CD4-positive, alpha-beta T cell treated with Interleukin-6 for 4 hours (primary cell): Measurements from ENCODE around the gene FLT4.

Experiments used
- DNase-seq: peaks from one replicate; pipeline ENCODE4 v3.0.0-alpha.2; 2020; ENCODE audit warnings: mixed read lengths

FLT4 gene

DNA sequence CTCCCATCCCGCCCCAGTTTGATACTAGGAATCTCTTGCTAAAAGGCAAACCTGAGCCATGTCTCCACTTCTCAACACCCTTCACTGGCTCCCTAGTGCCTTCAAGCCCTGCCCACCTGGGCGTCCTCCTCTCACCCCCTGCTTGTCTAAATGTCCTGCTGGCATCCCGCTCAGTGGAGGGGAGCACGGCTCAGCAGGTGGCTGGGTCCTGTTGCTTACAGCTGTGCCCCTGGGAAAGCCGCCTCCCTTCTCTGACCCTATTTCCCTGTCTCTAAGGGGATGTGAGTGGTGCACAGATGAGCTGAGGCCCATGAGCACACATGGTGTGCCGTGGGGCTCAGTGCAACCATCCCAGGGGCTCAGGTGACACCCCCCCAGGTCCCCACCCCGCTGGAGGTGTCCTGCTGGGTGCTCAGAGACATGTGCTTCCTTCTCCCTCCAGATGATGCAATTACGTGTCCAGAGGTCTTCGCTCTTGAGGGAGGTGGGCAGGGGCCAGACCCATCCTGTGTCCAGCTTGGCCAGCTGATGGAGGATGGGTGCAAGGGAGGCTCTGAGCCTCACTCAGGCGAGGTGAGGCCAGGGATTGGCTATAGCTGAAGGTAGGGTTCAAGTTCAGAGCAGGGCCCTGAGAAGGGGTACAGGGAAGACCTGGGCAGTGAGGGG, 24.1 kb downstream of the FLT4 start:
- no peak for DNase-seq

DNA sequence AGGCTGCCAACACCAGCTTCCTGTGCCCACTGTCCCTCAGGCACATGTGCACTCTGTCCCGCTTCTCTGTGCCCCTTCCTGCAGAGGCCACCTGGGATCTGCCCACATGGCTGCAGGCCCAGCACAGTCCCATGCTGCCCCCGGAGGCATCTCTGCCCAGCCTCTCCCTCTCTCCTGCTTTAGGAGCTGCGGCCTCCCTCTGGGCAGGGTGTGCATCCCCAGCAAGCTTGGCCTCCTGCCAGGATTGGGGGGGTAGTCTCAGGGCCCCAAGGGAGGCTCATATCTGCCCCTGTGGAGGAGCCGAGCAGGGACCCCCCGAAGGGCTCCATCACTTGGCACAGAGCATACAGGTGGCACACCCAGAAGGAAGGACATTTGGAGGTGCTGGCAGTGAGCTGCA, 24.8 kb downstream of the FLT4 start:
- DNase-seq = no peak

DNA sequence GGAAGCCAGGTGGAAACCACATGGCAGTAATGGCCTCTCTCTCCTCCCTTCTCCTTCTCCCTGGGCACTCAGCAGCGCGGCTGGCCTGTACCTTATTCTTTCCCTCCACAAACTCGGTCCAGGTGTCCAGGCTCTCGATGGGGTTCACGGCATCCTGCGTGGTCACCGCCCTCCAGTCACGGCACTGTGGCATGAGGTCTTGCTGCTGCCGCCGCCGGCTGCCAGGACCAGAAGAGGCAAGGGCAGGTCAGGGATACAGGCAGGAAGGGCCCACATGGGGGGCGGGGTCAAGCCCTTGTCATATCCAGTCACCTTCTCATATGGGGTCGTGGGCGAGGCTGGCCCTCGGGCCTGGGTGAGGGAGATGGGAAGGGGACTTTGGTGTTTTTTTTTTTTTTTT, 25.6 kb downstream of the FLT4 start:
- DNase-seq = no peak

GRCh38 chr5:180623411-180623834, 26.0 kb downstream of the FLT4 start:
- no peak for DNase-seq

- DNase-seq = no peak
Measured at GRCh38 chr5:180622910-180623309, 26.5 kb downstream of the FLT4 start.

DNA sequence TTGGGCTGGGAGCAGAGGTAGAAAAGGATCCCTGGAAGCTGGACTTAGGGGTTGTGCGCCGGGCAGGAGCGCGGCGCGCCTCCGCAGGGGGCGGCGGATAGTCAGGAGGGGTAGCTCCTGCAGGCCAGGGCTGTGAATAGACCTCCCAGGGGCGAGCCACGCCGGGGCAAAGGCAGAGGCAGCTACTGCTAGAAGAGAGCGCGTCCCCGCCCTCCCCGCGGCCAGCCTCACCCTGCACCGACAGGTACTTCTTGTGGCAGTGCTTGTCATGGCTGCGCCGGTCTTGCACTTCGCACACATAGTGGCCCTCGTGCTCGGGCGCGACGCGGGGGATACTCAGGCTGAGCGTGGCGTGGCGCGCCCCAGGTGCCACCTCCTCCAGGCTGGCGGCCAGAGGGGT, 28.1 kb downstream of the FLT4 start:
- DNase-seq = no peak

- no peak for DNase-seq
Measured at GRCh38 chr5:180620014-180620413, 29.4 kb downstream of the FLT4 start.

- no peak for DNase-seq
Measured at GRCh38 chr5:180619563-180619915, 29.9 kb downstream of the FLT4 start.

GRCh38 chr5:180618829-180619562, 30.4 kb downstream of the FLT4 start:
- DNase-seq = peak; percentile 50

DNA sequence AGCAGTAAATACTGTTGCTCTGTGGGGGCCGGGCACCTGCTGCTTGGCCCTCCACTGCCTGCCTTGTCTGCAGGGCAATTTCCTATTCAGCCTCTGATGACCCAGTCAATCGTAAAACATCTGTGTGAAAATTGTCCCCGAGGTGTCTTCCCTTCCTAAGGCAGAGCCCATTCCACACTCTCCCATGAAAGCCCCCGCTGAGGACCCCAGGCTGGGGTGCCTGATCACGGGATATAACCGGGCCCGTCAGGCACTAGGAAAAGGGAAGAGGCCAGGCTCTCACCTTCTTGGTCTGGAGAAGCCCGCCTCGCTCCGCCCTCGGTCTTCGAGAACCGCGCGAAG, 30.9 kb downstream of the FLT4 start:
- no peak for DNase-seq

DNA sequence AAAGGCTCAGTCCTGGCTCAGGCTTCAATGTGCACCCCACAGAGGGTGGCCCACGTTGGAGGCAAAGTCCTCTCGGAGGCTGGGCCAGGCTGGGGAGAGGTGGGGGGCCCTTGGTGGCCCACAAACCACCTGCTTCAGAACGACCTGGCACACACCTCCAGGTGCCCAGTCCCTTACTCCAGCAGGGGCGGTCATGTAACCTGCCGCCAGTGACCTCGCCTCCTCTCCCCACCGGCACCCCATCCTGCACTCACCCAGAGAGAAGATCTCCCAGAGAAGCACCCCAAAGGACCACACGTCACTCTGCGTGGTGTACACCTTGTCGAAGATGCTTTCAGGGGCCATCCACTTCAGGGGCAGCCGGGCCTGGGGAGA, 35.6 kb downstream of the FLT4 start:
- no peak for DNase-seq

DNA sequence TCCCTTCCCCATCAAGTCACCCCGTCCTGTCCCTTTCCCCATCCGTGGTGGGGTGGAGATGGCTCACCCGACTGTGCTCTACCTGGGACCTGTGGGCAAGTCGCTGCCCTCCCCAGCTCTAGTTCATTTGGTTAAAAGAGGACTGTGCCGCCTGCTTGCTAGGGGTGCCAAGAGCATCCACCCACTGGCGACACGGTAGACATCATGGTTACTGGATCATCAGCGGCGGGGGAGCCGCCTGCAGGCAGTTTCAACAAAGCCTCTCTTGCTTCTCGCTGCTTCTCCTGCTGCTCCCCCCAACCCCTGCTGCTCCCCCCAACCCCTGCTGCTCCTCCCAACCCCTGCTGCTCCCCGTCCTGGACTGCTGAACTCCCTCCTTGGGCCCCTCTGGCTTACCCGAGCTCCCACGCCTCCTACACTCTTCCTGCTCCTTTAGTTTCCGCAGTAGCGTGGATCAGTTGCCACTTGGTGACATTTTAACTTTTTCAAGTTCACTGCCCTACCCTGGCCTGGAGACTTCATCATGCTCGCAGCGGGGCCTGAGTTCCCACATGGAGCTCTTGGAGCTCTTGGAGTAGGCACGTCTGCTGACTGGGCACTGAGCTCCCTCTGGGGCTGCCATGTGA, 36.1 kb downstream of the FLT4 start:
- DNase-seq = no peak

DNA sequence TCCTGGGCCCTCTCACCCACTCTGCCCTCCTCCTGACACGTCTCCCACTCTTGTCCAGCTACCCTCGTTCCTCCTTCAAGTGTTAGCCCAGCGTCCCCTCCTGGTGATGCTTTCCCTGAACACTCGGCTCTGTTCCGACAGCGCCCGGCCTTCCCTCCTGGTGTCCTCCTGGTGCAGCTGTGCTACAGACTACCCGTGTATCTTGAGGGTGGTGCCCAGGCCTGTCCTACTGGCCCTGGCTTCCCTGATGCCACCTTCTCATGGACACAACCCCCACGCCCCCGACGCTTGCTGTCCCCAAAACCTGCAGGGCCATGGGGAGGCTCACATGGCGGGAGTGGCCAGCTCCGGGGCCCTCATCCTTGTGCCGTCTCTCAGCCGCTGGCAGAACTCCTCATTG, 36.7 kb downstream of the FLT4 start:
- no peak for DNase-seq

- no peak for DNase-seq
Measured at GRCh38 chr5:180611140-180611850, 38.1 kb downstream of the FLT4 start.

DNA sequence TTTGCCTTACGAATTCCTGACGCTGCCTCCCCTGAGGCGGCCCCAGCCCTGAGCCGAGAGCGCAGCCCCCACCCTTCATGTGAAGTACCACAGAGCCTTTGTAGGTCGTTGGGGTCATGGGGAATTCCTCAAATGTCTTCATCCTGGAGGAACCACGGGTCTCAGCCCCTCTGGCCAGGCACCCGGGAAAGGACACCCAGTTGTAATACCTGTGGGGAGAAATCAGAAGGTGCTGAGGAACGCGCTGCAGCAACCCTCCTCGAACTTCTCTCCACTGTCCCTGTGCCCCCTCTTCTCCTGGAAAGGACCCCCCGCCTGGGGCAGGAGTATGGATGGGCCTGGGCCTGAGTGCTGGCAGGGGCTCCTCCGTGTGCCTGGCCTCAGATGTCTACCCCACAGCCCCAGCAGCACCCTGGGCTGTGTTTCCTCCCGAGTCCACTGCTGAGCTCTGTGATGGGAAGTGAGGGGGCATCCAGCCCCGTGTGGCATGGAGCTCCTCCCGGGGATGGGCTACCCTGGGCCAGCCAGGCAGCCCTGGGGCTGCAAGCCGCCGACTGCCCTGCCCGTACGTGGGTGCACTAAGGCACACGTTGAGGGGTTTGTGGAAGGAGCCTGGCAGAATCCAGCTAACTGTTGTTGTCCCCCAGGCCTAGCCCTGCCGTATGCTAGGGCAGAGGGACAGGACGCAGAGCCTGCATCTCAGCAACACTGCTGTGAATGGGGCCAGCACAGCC, 39.4 kb downstream of the FLT4 start:
- DNase-seq = no peak

DNA sequence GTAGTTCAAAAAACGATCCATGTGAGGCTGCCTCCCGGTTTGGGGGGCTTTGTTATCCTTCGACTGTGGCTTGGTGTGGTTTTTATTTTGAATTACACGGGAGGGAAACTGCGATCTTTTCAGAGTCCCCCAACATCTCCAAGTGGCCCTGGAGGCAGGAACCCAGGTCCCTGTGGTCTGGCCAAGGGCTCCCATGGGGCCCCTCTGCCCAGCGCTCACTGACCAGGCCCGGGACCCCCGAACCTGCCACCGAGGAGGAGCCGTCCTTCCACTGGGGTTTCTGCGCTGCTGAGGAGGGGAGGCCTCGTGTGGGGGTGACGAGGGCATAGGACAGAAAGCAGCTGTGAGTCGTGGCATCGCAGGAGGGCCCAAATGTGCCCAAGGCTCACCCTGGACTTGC, 40.0 kb downstream of the FLT4 start:
- DNase-seq = no peak

DNA sequence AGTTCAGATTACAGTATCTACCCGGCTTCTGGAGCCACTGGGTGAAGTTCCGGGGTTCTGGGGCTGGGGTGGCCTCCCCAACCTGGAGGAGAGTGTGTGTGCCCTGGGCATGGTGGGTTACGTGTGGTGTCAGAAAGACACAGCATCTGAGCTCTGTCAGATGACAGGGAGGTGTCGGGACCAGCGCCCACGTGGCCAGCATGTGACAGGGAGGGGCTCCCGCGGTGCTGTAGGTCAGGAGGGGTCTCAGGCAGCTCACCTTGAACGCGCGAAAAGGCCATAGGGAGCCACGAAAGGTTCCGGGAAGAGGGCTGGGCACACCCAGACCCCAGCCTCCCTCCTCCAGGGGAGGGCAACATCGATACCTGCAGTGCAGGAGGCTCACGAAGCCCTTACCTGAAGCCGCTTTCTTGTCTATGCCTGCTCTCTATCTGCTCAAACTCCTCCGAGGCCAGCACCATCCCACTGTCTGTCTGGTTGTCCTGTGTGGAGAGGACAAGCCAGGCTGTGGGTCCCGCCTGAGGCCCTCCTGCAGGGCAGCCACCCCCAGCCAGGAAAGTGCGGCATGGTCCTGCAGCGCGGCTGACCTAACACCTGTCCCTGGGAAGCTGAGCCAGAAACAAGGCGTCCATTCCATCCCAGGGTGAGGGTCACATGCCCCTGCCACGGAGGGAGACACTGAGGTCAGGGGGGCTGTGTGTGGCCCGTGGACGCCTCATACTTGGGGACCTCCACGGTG, 40.7 kb downstream of the FLT4 start:
- DNase-seq = no peak

DNA sequence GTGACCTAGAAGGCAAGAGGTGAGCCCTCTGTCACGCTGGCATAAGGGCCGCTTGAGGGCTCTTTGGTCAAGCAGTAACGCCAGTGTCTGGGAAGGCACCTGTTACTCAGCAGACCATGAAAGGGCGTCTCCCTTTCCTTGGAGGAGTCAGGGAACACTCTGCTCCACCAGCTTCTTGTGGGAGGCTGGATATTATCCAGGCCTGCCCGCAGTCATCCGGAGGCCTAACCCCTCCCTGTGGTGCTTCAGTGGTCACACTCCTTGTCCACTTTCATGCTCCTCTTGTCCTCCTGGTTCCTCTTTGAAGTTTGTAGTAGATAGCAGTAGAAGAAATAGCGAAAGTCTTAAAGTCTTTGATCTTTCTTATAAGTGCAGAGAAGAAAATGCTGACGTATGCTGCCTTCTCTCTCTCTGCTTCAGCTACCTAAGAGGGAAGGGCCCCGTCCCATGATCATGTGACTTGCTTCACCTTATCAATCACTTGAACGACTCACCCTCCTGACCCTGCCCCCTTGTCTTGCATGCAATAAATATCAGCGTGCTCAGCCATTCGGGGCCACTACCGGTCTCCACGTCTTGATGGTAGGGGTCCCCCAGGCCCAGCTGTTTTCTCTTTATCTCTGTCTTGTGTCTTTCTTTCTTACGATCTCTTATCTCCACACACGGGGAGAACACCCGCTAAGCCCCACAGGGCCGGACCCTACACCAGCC, 41.4 kb downstream of the FLT4 start:
- DNase-seq = peak; percentile 13

GRCh38 chr5:180606215-180606785, 43.1 kb downstream of the FLT4 start:
- DNase-seq = no peak

DNA sequence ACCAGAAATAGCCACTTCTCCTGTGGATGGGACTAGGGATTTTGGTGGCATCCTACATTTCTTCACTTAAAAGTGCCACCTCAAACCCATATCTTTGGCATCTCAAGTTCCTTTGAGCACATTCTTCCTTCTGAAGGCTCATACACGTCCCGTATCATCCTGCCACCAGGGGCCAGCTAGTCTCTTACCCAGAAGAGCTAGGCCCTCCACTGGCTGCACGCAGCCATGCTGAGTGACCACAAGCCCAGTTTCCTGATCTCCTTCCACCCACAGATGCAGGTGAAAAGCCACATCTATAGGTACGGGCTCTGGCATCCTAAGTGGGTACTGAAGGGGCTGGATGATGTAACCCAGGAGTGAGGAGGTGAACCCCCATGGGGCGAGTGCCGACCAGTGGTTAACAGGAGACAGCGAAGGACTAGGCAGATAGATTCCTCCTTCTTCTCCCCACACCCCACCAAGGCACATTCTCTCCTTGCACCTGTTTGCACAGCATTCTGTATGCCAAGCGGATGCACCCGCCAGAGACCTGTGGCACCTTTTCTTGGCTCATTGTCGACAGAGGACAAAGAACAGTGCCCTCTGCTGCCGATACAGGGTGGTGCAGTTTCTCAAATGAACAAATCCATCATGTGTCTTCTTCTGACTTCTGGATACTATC, 43.7 kb downstream of the FLT4 start:
- peak; percentile 64 for DNase-seq

- DNase-seq = no peak
Measured at GRCh38 chr5:180604271-180604670, 45.1 kb downstream of the FLT4 start.
